Endothelial cell of umbilical vein (primary cell): Measurements from ENCODE around the gene DDX11. TPM values are rescaled to one million over a fixed set of nuclear protein-coding genes. Genes with fewer than 3 reads are reported as not detected.
"Not testable (repeated sequence)": the region's sequence is repeated elsewhere in the genome, so short reads cannot be mapped to it uniquely, and the experiment has no call there.

Experiments used
- BruUV-seq: library from RNA; stranded (reverse); fragments of 400-500 nt; replicated peaks from 2 replicates; lab custom pipeline; 2021; lab: Mats Ljungman, UMichigan
- CTCF ChIA-PET: fragments of 300-600, 350-600 bp; sonication (Branson Sonifier 250); formaldehyde crosslinking; loops from one replicate; lab custom pipeline; 2021; ENCODE audit warnings: antibody characterized with exemption, inconsistent platforms; lab: Charles Lee
- POLR2A ChIA-PET: fragments of 300-600, 350-600 bp; sonication (Branson Sonifier 250); formaldehyde crosslinking; loops from one replicate; lab custom pipeline; 2021; ENCODE audit warnings: antibody characterized with exemption, inconsistent platforms; lab: Charles Lee
- DNase-seq: peaks from one replicate; pipeline ENCODE4 v3.0.0-alpha.2; 2011; ENCODE audit warnings: low read depth, low spot score
- FAIRE-seq: peaks from 2 replicates; lab custom pipeline; 2011; peaks lifted over from hg19 to GRCh38; lab: Jason Lieb, UNC
- H2AFZ ChIP-seq: 2 replicates; pipeline ENCODE4 v1.6.0; 2012; ENCODE audit warnings: low read depth, low read length, control low read depth, inconsistent platforms
- H3K27ac ChIP-seq: 2 replicates; pipeline ENCODE4 v1.5.1; 2011; ENCODE audit warnings: low read depth, mild to moderate bottlenecking, control low read depth, low read length, moderate library complexity; ENCODE audit not compliant: insufficient read depth
- H3K27me3 ChIP-seq, 2 experiments: 2 replicates each; pipeline versions ENCODE4 v1.6.0 to v1.6.1; 2011; ENCODE audit warnings: low read length in 2 of 2, mixed read lengths in 1 of 2; ENCODE audit not compliant: control insufficient read depth in 2 of 2, insufficient read depth in 2 of 2
- H3K36me3 ChIP-seq, 2 experiments: 2 replicates in 1 of 2; 3 replicates in 1 of 2; pipeline ENCODE4 v1.5.1; 2011; ENCODE audit warnings: low read length in 2 of 2, mild to moderate bottlenecking in 1 of 2, moderate library complexity in 1 of 2; ENCODE audit not compliant: control insufficient read depth in 2 of 2, insufficient read depth in 2 of 2; ENCODE audit errors: extremely low read depth in 1 of 2
- H3K4me1 ChIP-seq: 3 replicates; pipeline ENCODE4 v1.5.1; 2011; ENCODE audit warnings: mild to moderate bottlenecking, low read length; ENCODE audit not compliant: control insufficient read depth, insufficient read depth; ENCODE audit errors: extremely low read depth
- H3K4me2 ChIP-seq: 2 replicates; pipeline ENCODE4 v1.6.1; 2011; ENCODE audit warnings: low read length, control low read depth, mixed read lengths; ENCODE audit not compliant: insufficient read depth
- H3K4me3 ChIP-seq, 3 experiments: fragments of 200-600 bp in 1 of 3; sonication (generic), shearing (Covaris generic) in 1 of 3; replicated peaks in 1 of 3; 2 replicates each; pipeline ENCODE4 v1.5.1; 2011 to 2016; ENCODE audit warnings: control low read depth in 3 of 3, low read length in 3 of 3, mild to moderate bottlenecking in 2 of 3, inconsistent platforms in 1 of 3, low read depth in 1 of 3, moderate library complexity in 1 of 3; ENCODE audit not compliant: insufficient read depth in 1 of 3
- H3K79me2 ChIP-seq: 2 replicates; pipeline ENCODE4 v1.6.0; 2012; ENCODE audit warnings: low read length, inconsistent platforms; ENCODE audit not compliant: control insufficient read depth, insufficient read depth
- H3K9ac ChIP-seq: replicated peaks from 2 replicates; pipeline ENCODE3; 2011; ENCODE audit warnings: low read length, control low read depth; ENCODE audit not compliant: insufficient read depth; ENCODE audit errors: extremely low read depth
- H3K9me1 ChIP-seq: replicated peaks from 3 replicates; pipeline ENCODE4 v1.6.0; 2011; ENCODE audit warnings: mild to moderate bottlenecking, low read length; ENCODE audit not compliant: control insufficient read depth, insufficient read depth; ENCODE audit errors: extremely low read depth
- H3K9me3 ChIP-seq: replicated peaks from 2 replicates; pipeline ENCODE4 v1.5.1; 2012; ENCODE audit warnings: low read length, inconsistent platforms; ENCODE audit not compliant: control insufficient read depth, insufficient read depth
- H4K20me1 ChIP-seq: replicated peaks from 2 replicates; pipeline ENCODE3; 2011; ENCODE audit warnings: mild to moderate bottlenecking, low read length; ENCODE audit not compliant: control insufficient read depth, insufficient read depth; ENCODE audit errors: extremely low read depth
- FOS ChIP-seq: IDR thresholded peaks from 2 replicates; pipeline ENCODE4 v1.6.1; 2011; ENCODE audit warnings: mild to moderate bottlenecking, low read length, moderate library complexity, borderline replicate concordance; ENCODE audit not compliant: insufficient read depth
- dilution Hi-C: fragments of 300-500 bp; cut with MboI; formaldehyde crosslinking; loops from one replicate; pipeline ENCODE4 v1.15.0; 2019; ENCODE audit warnings: low sequenced_read_pairs; ENCODE audit not compliant: extremely low pct_ligation_motif_present
- intact Hi-C: fragments of 100-400 bp; cut with micrococcal nuclease; formaldehyde crosslinking; loops from one replicate; pipeline ENCODE4 v1.10.0; 2022
- polyA plus RNA-seq, 4 experiments: library from polyadenylated mRNA; depleted of rRNA in 3 of 4; stranded (reverse) in 3 of 4; unstranded in 1 of 4; fragments of >200 nt; gene quantifications; 2 replicates each; pipeline versions ENCODE4 v1.2.1 to v1.2.3, GENCODE V29; 2011 to 2012; ENCODE audit warnings: missing spikeins in 1 of 4
- total RNA-seq: library from RNA; stranded (reverse); gene quantifications from 2 replicates; pipeline ENCODE4 v1.2.3, GENCODE V29; 2021
- TF ChIP-seq, protein P1 (sequence below), 2 donors: IDR thresholded peaks; 1 replicate in 1 of 2; 2 replicates in 1 of 2; pipeline ENCODE4 v1.5.1; 2011; ENCODE audit warnings: low read length in 2 of 2, mild to moderate bottlenecking in 2 of 2, moderate library complexity in 2 of 2, control low read depth in 1 of 2, inconsistent platforms in 1 of 2, low read depth in 1 of 2; ENCODE audit not compliant: insufficient read depth in 1 of 2; ENCODE audit errors: extremely low read depth in 1 of 2

Gene DDX11
- total and polyA plus RNA-seq, 2 donors (not counting 3 experiments of a cell fraction or from before 2014, with no cell fraction given): 20.8 to 71.4 TPM

DNA sequence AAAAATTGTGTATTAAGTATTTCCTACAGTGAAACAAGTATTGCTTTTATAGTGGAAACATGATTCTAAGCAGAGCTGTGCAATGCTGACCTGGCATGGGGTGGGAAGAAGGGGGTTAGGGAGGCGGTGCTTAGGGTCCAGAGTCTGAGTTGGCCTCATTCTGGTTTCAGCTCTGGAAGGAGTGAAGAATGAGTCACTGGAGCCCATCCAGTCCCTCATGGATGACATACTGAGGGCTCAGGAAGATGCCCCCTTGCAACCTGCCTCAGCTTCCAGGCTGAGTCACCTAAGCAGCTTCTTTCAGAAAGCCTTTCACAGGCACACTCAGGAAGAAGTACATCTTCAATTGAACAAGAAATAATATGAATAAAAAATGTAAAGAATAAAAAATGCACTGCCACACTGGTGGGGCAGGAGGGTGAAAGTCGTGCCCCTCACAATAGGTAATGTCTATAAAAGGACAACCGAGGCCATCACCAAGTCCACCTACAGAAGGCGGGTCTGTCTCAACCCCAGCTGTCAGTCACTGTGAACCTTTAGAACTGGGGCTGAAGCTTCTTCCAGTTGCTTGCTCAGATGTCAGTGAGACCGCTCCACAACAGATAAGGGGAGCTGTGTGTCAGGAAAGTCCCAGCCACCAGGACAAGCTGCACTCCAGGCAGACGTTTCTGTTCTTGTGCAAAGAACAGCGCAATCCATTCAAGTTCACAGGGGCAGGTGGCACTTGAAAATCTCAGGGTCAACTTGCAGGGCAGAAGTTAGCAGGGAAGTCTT, 20.8 kb upstream of the DDX11 start:
- TF ChIP-seq FOS: peak; percentile 33
- H4K20me1 ChIP-seq, H3K4me1 ChIP-seq, H3K9ac ChIP-seq, BruUV-seq, H3K36me3 ChIP-seq, DNase-seq, H3K9me3 ChIP-seq, H3K4me2 ChIP-seq, intact Hi-C loops, H3K9me1 ChIP-seq, H3K4me3 ChIP-seq, H3K27ac ChIP-seq, POLR2A ChIA-PET, dilution Hi-C loops, H3K27me3 ChIP-seq, H2AFZ ChIP-seq, H3K79me2 ChIP-seq: not testable (repeated sequence)
- peak; percentile 38 for FAIRE-seq
- CTCF ChIA-PET: interaction anchor here (0.7 to 3.4 kb wide), 6 partner anchors 31 to 205 kb away, joined by 3 to 18 read pairs (median 6); no protein-coding TSS in a partner anchor

DNA sequence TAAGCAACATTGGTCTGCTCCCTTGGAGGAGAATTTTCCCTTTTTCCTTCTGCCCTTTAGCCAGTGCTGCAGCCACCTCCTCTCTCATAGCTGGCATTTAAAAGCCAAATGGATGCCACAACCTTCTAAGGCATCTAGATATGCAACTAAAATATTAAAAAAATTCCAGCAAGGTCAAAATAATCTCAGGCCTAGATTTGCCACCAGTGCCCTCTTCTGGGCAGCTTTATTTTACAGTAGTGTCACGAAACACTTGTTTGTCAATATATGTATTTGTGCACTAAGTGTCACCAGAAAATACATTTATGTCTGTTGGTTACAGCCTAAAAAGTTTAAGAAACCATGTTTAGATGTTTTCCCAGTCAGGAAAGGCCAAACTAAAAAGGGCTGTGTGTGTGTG, 19.7 kb upstream of the DDX11 start:
- H3K27me3 ChIP-seq, H3K9ac ChIP-seq, dilution Hi-C loops, H3K27ac ChIP-seq, BruUV-seq, H2AFZ ChIP-seq, H3K36me3 ChIP-seq, POLR2A ChIA-PET, H3K79me2 ChIP-seq, H3K4me3 ChIP-seq, FAIRE-seq, H3K4me1 ChIP-seq, H3K4me2 ChIP-seq, H3K9me1 ChIP-seq, H4K20me1 ChIP-seq, H3K9me3 ChIP-seq: not testable (repeated sequence)
- CTCF ChIA-PET: interaction anchor here (0.6 to 3.4 kb wide), 9 partner anchors 13 to 206 kb away, joined by 3 to 18 read pairs (median 4); no protein-coding TSS in a partner anchor
- intact Hi-C loops: loop anchor here (1.0 kb wide), 1 partner anchor 207 kb away; no protein-coding TSS in a partner anchor
- TF ChIP-seq, protein P1, sequence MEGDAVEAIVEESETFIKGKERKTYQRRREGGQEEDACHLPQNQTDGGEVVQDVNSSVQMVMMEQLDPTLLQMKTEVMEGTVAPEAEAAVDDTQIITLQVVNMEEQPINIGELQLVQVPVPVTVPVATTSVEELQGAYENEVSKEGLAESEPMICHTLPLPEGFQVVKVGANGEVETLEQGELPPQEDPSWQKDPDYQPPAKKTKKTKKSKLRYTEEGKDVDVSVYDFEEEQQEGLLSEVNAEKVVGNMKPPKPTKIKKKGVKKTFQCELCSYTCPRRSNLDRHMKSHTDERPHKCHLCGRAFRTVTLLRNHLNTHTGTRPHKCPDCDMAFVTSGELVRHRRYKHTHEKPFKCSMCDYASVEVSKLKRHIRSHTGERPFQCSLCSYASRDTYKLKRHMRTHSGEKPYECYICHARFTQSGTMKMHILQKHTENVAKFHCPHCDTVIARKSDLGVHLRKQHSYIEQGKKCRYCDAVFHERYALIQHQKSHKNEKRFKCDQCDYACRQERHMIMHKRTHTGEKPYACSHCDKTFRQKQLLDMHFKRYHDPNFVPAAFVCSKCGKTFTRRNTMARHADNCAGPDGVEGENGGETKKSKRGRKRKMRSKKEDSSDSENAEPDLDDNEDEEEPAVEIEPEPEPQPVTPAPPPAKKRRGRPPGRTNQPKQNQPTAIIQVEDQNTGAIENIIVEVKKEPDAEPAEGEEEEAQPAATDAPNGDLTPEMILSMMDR (IDR thresholded peaks at IDR 0.05; ENCODE audit: extremely low read depth in 1 of 2, insufficient read depth in 1 of 2, low read depth in 1 of 2, low read length in 2 of 2): peak in 1 of 2 donors; percentile 17
- DNase-seq: peak; percentile 20
